IPS-18a (cell line): ENCODE measurements around the gene OR4B1.
"Not testable (repeated sequence)": the region's sequence is repeated elsewhere in the genome, so short reads cannot be mapped to it uniquely, and the experiment has no call there.

Experiments used
- H3K27ac ChIP-seq: one replicate; pipeline ENCODE4 v1.5.1; 2013; ENCODE audit warnings: low read length
- H3K27me3 ChIP-seq: one replicate; pipeline ENCODE4 v1.6.1; 2013; ENCODE audit warnings: mild to moderate bottlenecking, low read length; ENCODE audit not compliant: control insufficient read depth, insufficient read depth
- H3K36me3 ChIP-seq: one replicate; pipeline ENCODE4 v1.6.1; 2013; ENCODE audit warnings: low read depth, low read length; ENCODE audit not compliant: control insufficient read depth
- H3K4me1 ChIP-seq: one replicate; pipeline ENCODE4 v1.6.1; 2013; ENCODE audit warnings: low read depth, low read length; ENCODE audit not compliant: control insufficient read depth
- H3K4me3 ChIP-seq: one replicate; pipeline ENCODE4 v1.5.1; 2013; ENCODE audit warnings: low read length
- H3K9ac ChIP-seq: one replicate; pipeline ENCODE4 v1.6.1; 2013; ENCODE audit warnings: mild to moderate bottlenecking, low read length, moderate library complexity
- H3K9me3 ChIP-seq: one replicate; pipeline ENCODE4 v1.6.1; 2013; ENCODE audit warnings: low read depth, low read length; ENCODE audit not compliant: control insufficient read depth

OR4B1 gene

GRCh38 chr11:48190906-48191654 lies 25.5 kb upstream of the OR4B1 start:
- not testable (repeated sequence) for H3K4me1 ChIP-seq, H3K9ac ChIP-seq, H3K4me3 ChIP-seq, H3K27ac ChIP-seq, H3K27me3 ChIP-seq, H3K36me3 ChIP-seq
- peaks cover 23% of the 10 kb centered on the region for H3K9me3 ChIP-seq

DNA sequence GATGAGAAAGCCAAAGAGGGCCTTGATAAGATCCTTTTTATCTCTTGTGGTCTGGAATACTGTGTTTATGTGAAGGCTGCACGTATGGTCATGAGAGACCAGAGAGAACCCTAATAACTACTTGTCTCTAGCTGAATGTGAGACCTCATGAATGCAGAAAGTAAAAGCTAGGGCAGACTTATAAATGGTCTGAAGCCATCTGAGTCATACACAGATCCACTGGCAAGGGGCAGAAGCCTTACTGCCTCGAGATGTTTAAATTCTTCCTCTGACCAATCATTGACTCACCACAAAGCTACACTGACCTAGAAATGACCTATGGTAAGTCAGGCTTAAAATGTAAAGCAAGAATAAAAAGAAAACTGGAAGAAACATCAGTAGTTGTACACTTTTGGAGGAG lies 22.7 kb upstream of the OR4B1 start:
- Histone ChIP-seq H3K27ac (no peak overlapping the region), H3K9me3 (peaks cover 32% of the 10 kb centered on the region), H3K4me3 (no peak overlapping the region), H3K36me3 (no peaks in the 10 kb centered on the region), H3K4me1 (no peaks in the 10 kb centered on the region), H3K27me3 (no peaks in the 10 kb centered on the region), H3K9ac (no peak overlapping the region)

- Histone ChIP-seq H3K9ac (no peak overlapping the region), H3K4me1 (no peaks in the 10 kb centered on the region), H3K36me3 (no peaks in the 10 kb centered on the region), H3K27me3 (no peaks in the 10 kb centered on the region), H3K9me3 (peaks cover 62% of the 10 kb centered on the region), H3K4me3 (no peak overlapping the region), H3K27ac (no peak overlapping the region)
Observed at GRCh38 chr11:48207881-48208280, 8.7 kb upstream of the OR4B1 start.

GRCh38 chr11:48210052-48210451 lies 6.6 kb upstream of the OR4B1 start:
- no peaks in the 10 kb centered on the region for H3K36me3 ChIP-seq
- H3K4me3 ChIP-seq, result no peak overlapping the region
- no peak overlapping the region for H3K27ac ChIP-seq
- H3K27me3 ChIP-seq, result no peaks in the 10 kb centered on the region
- no peaks in the 10 kb centered on the region for H3K4me1 ChIP-seq
- peaks cover 69% of the 10 kb centered on the region for H3K9me3 ChIP-seq
- H3K9ac ChIP-seq, result no peak overlapping the region

DNA sequence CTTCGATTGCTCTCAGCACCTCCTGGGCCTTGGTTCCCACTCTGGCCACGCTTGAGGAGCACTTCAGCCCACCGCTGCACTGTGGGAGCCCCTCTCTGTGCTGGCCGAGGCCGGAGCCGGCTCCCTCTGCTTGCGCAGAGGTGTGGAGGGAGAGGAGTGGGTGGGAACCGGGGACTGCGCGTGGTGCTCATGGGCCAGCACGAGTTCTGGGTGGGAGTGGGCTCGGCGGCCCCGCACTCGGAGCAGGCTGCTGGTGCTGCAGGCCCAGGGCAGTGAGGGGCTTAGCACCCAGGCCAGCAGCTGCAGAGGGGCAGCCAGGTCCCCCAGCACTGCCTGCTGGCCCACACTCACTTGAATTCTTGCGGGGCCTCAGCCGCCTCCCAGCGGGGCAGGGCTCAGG lies 12.2 kb downstream of the OR4B1 start:
- Histone ChIP-seq H3K4me1 (no peaks in the 10 kb centered on the region), H3K9ac (no peak overlapping the region), H3K9me3 (peaks cover 37% of the 10 kb centered on the region), H3K4me3 (no peak overlapping the region), H3K27ac (no peak overlapping the region), H3K27me3 (no peaks in the 10 kb centered on the region), H3K36me3 (no peaks in the 10 kb centered on the region)

DNA sequence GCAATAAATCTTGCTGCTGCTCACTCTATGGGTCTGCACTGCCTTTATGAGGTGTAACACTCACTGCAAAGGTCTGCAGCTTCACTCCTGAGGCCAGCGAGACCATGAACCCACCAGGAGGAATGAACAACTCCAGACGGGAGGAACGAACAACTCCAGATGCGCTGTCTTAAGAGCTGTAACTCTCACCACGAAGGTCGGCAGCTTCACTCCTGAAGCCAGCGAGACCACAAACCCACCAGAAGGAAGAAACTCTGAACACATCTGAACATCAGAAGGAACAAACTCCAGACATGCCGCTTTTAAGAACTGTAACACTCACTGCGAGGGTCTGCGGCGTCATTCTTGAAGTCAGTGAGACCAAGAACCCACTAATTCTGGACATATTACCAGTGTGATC lies 13.4 kb downstream of the OR4B1 start:
- H3K9me3 ChIP-seq, result peaks cover 25% of the 10 kb centered on the region
- H3K36me3 ChIP-seq, H3K4me3 ChIP-seq, H3K4me1 ChIP-seq, H3K27me3 ChIP-seq, H3K27ac ChIP-seq, H3K9ac ChIP-seq: not testable (repeated sequence)

DNA sequence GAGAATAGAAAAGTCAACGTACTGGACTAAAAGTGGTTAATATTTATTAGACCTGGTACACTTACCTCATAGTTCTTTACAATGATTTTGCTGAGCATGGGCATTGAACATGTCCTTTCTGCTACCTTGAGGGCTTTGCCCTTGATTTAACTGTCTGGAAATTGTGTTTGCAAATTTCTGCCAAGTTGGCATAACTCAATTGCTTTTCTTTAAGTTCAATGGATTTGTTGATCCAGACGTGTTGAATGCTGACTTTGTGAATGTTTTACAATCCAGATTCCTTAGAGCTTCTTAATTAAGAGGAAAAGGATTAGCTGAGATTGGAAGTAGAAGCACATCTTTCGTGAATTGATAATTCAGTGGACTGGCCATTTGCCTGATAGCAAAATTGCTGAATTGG lies 21.1 kb downstream of the OR4B1 start:
- Histone ChIP-seq H3K36me3 (no peaks in the 10 kb centered on the region), H3K27ac (no peak overlapping the region), H3K9ac (no peak overlapping the region), H3K27me3 (no peaks in the 10 kb centered on the region), H3K4me1 (no peaks in the 10 kb centered on the region), H3K4me3 (no peak overlapping the region), H3K9me3 (peaks cover 30% of the 10 kb centered on the region)

DNA sequence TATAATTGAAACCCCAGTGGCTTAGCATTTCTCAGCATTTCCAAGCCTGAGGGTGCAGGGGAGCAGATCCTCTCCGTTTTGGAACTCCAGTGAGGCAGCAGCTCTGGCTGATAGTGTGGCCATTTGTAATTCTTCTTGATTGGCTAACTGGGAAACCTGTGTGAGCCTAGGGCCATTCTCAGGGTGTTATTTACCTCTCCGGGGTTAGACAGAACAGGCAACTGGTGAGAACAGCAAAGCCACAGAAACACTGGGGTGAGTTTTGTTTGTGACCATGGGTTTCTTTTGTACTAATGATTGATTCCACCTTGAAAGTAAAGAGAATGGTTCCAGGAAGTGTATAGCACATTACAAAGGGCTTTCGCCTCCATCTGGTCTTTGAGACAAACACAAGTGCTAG lies 25.9 kb downstream of the OR4B1 start:
- no peaks in the 10 kb centered on the region for H3K36me3 ChIP-seq
- H3K27me3 ChIP-seq, result no peaks in the 10 kb centered on the region
- no peak overlapping the region for H3K27ac ChIP-seq
- H3K9ac ChIP-seq, result no peak overlapping the region
- no peak overlapping the region for H3K4me3 ChIP-seq
- H3K9me3 ChIP-seq, result peaks cover 63% of the 10 kb centered on the region
- H3K4me1 ChIP-seq, result no peaks in the 10 kb centered on the region

DNA sequence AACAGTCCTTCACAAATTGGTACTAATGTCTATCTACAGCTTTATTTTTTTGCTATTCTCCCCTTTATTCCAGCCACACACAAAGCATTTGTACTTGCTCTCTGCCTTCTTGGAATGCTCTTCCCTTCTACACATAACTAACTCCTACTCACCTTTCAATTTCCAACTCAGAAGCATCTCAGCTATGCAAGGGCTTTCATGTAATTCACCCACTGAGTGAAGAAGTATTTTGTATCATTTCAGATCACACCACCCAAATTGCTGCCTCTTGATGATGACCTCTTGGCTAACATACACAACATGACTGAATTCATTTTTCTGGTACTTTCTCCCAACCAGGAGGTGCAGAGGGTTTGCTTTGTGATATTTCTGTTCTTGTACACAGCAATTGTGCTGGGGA lies 28.2 kb downstream of the OR4B1 start, which contains the start of gene OR4X2:
Gene OR4X2 (plus strand): TSS at position 301 of the 400 bp plus-strand sequence. CDS start 0 bp downstream, at position 301.
- Histone ChIP-seq H3K9ac (no peak within 1 kb of the TSS), H3K27ac (no peak within 1 kb of the TSS), H3K9me3 (peaks cover 59% of the 10 kb centered on the region), H3K4me3 (no peak within 1 kb of the TSS), H3K4me1 (no peaks in the 10 kb centered on the region), H3K36me3 (no peaks in the 10 kb centered on the region), H3K27me3 (no peaks in the 10 kb centered on the region)

DNA sequence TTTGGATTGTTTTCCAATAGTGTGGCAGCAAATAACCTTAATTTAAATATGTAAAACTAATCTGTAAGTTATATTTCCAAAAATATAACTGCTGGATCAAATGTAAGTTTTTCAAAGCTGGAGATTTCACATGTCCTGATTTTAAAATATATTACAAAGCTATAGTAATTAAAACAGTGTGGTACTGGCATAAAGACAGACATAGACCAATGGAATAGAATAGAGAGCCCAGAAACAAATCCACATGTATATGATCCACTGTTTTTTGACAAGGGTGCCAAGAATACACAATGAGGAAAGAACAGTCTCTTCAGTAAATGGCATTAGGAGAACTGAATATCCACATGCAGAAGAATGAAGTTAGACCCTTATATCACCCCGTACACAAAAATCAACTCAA lies 32.3 kb downstream of the OR4B1 start:
- Histone ChIP-seq H3K27ac (no peak overlapping the region), H3K4me1 (no peaks in the 10 kb centered on the region), H3K27me3 (no peaks in the 10 kb centered on the region), H3K4me3 (no peak overlapping the region), H3K36me3 (no peaks in the 10 kb centered on the region), H3K9ac (no peak overlapping the region), H3K9me3 (peaks cover 69% of the 10 kb centered on the region)

- no peak overlapping the region for H3K27ac ChIP-seq
- peaks cover 61% of the 10 kb centered on the region for H3K9me3 ChIP-seq
- H3K27me3 ChIP-seq, result no peaks in the 10 kb centered on the region
- no peaks in the 10 kb centered on the region for H3K36me3 ChIP-seq
- H3K9ac ChIP-seq, result no peak overlapping the region
- H3K4me1 ChIP-seq, result no peaks in the 10 kb centered on the region
- H3K4me3 ChIP-seq, result no peak overlapping the region
Observed at GRCh38 chr11:48261600-48261999, 45.0 kb downstream of the OR4B1 start.

DNA sequence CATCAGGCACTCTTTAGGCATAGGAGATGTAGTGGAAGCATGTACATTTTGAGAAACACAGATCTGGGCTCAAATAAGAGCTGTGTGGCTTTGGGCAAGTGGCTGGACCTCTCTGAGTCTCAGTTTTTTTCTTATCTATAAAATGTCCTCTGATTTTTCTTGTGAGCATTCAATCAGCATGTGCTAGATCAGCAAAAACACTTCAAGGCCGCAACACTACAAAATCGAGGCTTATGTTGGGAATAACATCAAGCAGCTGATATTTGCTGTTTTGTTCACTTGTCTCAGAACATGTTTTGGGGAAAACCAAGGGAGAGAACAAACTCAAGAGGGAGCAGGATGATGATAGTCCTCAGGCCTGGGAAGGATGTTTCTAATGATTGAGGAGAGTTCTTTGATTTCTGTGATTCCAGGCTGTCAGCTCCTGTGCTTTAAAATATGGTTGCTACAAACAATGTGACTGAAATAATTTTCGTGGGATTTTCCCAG lies 46.9 kb downstream of the OR4B1 start, which contains the start of gene OR4X1:
Gene OR4X1 (plus strand): TSS at position 439 of the 489 bp plus-strand sequence. CDS start 0 bp downstream, at position 439.
- Histone ChIP-seq H3K36me3 (no peaks in the 10 kb centered on the region), H3K27me3 (no peaks in the 10 kb centered on the region), H3K9me3 (peaks cover 53% of the 10 kb centered on the region), H3K4me1 (no peaks in the 10 kb centered on the region), H3K4me3 (no peak within 1 kb of the TSS), H3K9ac (no peak within 1 kb of the TSS), H3K27ac (no peak within 1 kb of the TSS)
